ENCODE measurements around the gene RPL22. TPM values are rescaled to one million over a fixed set of nuclear protein-coding genes. Genes with fewer than 3 reads are reported as not detected.

RPL22 gene
- total and polyA plus RNA-seq, 4 donors, result 38.9 to 105 (median 77.3) TPM

- Histone ChIP-seq H3K27me3 (ENCODE audit: control insufficient read depth in 4 of 4, insufficient read depth in 4 of 4, low read length in 3 of 4) (peaks cover 0 to 7% (median 6%) of the 10 kb centered on the region in 4 donors), H3K9me3 (ENCODE audit: control insufficient read depth in 4 of 4, low read length in 3 of 4) (no peaks in the 10 kb centered on the region), H3K4me3 (ENCODE audit: low read depth in 1 of 3, low read length in 3 of 3) (no peak overlapping the region), H3K36me3 (ENCODE audit: control insufficient read depth in 4 of 4, insufficient read depth in 3 of 4, low read depth in 1 of 4, low read length in 3 of 4) (peaks cover 2 to 9% (median 8%) of the 10 kb centered on the region in 4 donors), H3K9ac (ENCODE audit: low read depth in 1 of 2, low read length in 2 of 2) (no peak overlapping the region), H3K4me1 (ENCODE audit: control insufficient read depth in 4 of 4, insufficient read depth in 4 of 4, low read length in 3 of 4) (peaks cover 2 to 15% (median 8%) of the 10 kb centered on the region in 4 donors), H3K27ac (ENCODE audit: low read depth in 1 of 2, low read length in 2 of 2) (no peak overlapping the region)
- no peak for DNase-seq (ENCODE audit: low spot score)
- TF ChIP-seq TAF1 (conservative IDR thresholded peaks at IDR 0.05) (no peak), ZBTB33 (IDR thresholded peaks at IDR 0.05) (no peak), YY1 (IDR thresholded peaks at IDR 0.05) (no peak), ATF3 (IDR thresholded peaks at IDR 0.05) (no peak), HNF4A (conservative IDR thresholded peaks at IDR 0.05) (no peak), CTCF (IDR thresholded peaks at IDR 0.05; ENCODE audit: low read depth, low read length, missing input control) (no peak), MAX (IDR thresholded peaks at IDR 0.05) (no peak), RAD21 (IDR thresholded peaks at IDR 0.05) (no peak), NR2F2 (IDR thresholded peaks at IDR 0.05) (no peak), HNF4G (IDR thresholded peaks at IDR 0.05) (no peak), GABPA (IDR thresholded peaks at IDR 0.05 in 1 of 2, conservative IDR thresholded peaks at IDR 0.05 in 1 of 2) (no peak), FOXA2 (IDR thresholded peaks at IDR 0.05) (no peak), FOXA1 (IDR thresholded peaks at IDR 0.05) (no peak), REST (IDR thresholded peaks at IDR 0.05) (no peak), RXRA (IDR thresholded peaks at IDR 0.05) (no peak), EGR1 (IDR thresholded peaks at IDR 0.05; ENCODE audit: low read depth in 2 of 2) (no peak), JUND (IDR thresholded peaks at IDR 0.05) (no peak), SP1 (IDR thresholded peaks at IDR 0.05) (no peak)
- 97% methylated on average over 4 of the region's 4 CpGs for WGBS
Measured at GRCh38 chr1:6237093-6237492, 37.7 kb upstream of the RPL22 start.
